Trophoblast cell (in vitro differentiated cells and primary cell): ENCODE measurements around the gene C2CD4C.
"Not testable (repeated sequence)": the region's sequence is repeated elsewhere in the genome, so short reads cannot be mapped to it uniquely, and the experiment has no call there.

Source experiments
- DNase-seq, 2 donors: peaks; one replicate each; pipeline ENCODE4 v3.0.0-alpha.2; 2016
- H2AFZ ChIP-seq: 2 replicates; pipeline ENCODE4 v1.6.1; 2013; ENCODE audit warnings: low read length, moderate library complexity, mild to moderate bottlenecking; ENCODE audit not compliant: insufficient read depth, poor library complexity
- H2AK5ac ChIP-seq: 2 replicates; pipeline ENCODE4 v1.6.1; 2013; ENCODE audit warnings: mild to moderate bottlenecking, low read length
- H2BK120ac ChIP-seq: 2 replicates; pipeline ENCODE4 v1.6.1; 2013; ENCODE audit warnings: low read length, mild to moderate bottlenecking, moderate library complexity; ENCODE audit not compliant: insufficient read depth, poor library complexity
- H2BK12ac ChIP-seq: 2 replicates; pipeline ENCODE4 v1.6.1; 2013; ENCODE audit warnings: mild to moderate bottlenecking, low read length, moderate library complexity
- H2BK5ac ChIP-seq: 2 replicates; pipeline ENCODE4 v1.6.1; 2013; ENCODE audit warnings: low read length, low read depth, moderate library complexity, mild to moderate bottlenecking; ENCODE audit not compliant: poor library complexity
- H3K14ac ChIP-seq: 2 replicates; pipeline ENCODE4 v1.6.1; 2013; ENCODE audit warnings: mild to moderate bottlenecking, low read length
- H3K18ac ChIP-seq: 2 replicates; pipeline ENCODE4 v1.6.1; 2013; ENCODE audit warnings: mild to moderate bottlenecking, low read length
- H3K23ac ChIP-seq: 2 replicates; pipeline ENCODE4 v1.6.1; 2013; ENCODE audit warnings: low read length
- H3K27ac ChIP-seq: 2 replicates; pipeline ENCODE4 v1.5.1; 2013; ENCODE audit warnings: low read depth, mild to moderate bottlenecking, inconsistent platforms, low read length, moderate library complexity
- H3K27me3 ChIP-seq: 2 replicates; pipeline ENCODE4 v1.6.1; 2013; ENCODE audit warnings: inconsistent platforms, mild to moderate bottlenecking, low read length, moderate library complexity; ENCODE audit not compliant: insufficient read depth
- H3K36me3 ChIP-seq, 2 experiments: 1 replicate in 1 of 2; 2 replicates in 1 of 2; pipeline ENCODE4 v1.6.1; 2013; ENCODE audit warnings: low read length in 2 of 2, mild to moderate bottlenecking in 2 of 2, moderate library complexity in 1 of 2; ENCODE audit not compliant: insufficient read depth in 2 of 2, control insufficient read depth in 1 of 2
- H3K4ac ChIP-seq: 2 replicates; pipeline ENCODE4 v1.6.1; 2013; ENCODE audit warnings: low read depth, mild to moderate bottlenecking, low read length, moderate library complexity
- H3K4me1 ChIP-seq, 2 experiments: 1 replicate in 1 of 2; 2 replicates in 1 of 2; pipeline ENCODE4 v1.6.1; 2013; ENCODE audit warnings: low read length in 2 of 2, mild to moderate bottlenecking in 2 of 2, moderate library complexity in 1 of 2; ENCODE audit not compliant: insufficient read depth in 2 of 2, control insufficient read depth in 1 of 2
- H3K4me2 ChIP-seq: 2 replicates; pipeline ENCODE4 v1.6.1; 2013; ENCODE audit warnings: inconsistent platforms, mild to moderate bottlenecking, low read length, moderate library complexity
- H3K4me3 ChIP-seq: 2 replicates; pipeline ENCODE4 v1.5.1; 2013; ENCODE audit warnings: mild to moderate bottlenecking, low read depth, low read length, inconsistent platforms
- H3K79me1 ChIP-seq: one replicate; pipeline ENCODE4 v1.6.1; 2013; ENCODE audit warnings: low read length
- H3K79me2 ChIP-seq: 2 replicates; pipeline ENCODE4 v1.6.1; 2013; ENCODE audit warnings: low read length, mild to moderate bottlenecking; ENCODE audit not compliant: control insufficient read depth, insufficient read depth, poor library complexity
- H3K9ac ChIP-seq: 2 replicates; pipeline ENCODE4 v1.6.1; 2013; ENCODE audit warnings: mild to moderate bottlenecking, low read length
- H3K9me3 ChIP-seq: 2 replicates; pipeline ENCODE4 v1.6.1; 2013; ENCODE audit warnings: low read depth, mild to moderate bottlenecking, control low read depth, inconsistent platforms, low read length; ENCODE audit not compliant: insufficient read depth
- H4K12ac ChIP-seq: 2 replicates; pipeline ENCODE4 v1.6.1; 2013; ENCODE audit warnings: low read depth, mild to moderate bottlenecking, low read length, moderate library complexity
- H4K8ac ChIP-seq: 2 replicates; pipeline ENCODE4 v1.6.1; 2013; ENCODE audit warnings: low read depth, mild to moderate bottlenecking, low read length, moderate library complexity
- H4K91ac ChIP-seq: one replicate; pipeline ENCODE4 v1.6.1; 2013; ENCODE audit warnings: low read depth, mild to moderate bottlenecking, low read length, moderate library complexity
- WGBS: extraction: QIAGEN DNeasy Blood & Tissue Kit; methylation state at CpG from one replicate; pipeline ENCODE4 v1.1.7; 2013; ENCODE audit warnings: missing lambda C conversion rate; ENCODE audit not compliant: insufficient read length, insufficient coverage; ENCODE audit errors: extremely low coverage; 5-methylcytosine and 5-hydroxymethylcytosine counted together

Gene C2CD4C

DNA sequence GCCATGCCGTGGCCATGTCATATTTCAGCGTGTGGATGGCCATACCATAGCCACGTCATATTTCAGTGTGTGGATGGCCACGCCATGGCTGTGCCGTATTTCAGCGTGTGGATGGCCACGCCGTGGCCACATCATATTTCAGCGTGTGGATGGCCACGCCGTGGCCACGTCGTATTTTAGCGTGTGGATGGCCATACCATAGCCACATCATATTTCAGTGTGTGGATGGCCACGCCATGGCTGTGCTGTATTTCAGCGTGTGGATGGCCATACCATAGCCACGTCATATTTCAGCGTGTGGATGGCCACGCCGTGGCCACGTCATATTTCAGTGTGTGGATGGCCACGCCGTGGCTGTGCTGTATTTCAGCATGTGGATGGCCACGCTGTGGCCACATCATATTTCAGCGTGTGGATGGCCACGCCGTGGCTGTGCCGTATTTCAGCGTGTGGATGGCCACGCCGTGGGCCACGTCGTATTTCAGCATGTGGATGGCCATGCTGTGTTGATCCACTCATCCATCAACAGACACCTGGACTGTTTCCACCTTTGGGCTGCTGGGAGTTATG, 42.0 kb upstream of the C2CD4C start:
- H3K27ac ChIP-seq, H4K8ac ChIP-seq, DNase-seq, H3K79me1 ChIP-seq, H3K4ac ChIP-seq, H3K79me2 ChIP-seq, H4K91ac ChIP-seq, H3K14ac ChIP-seq, H2BK12ac ChIP-seq, H2AK5ac ChIP-seq, H4K12ac ChIP-seq, H2BK5ac ChIP-seq, H3K9ac ChIP-seq, H3K27me3 ChIP-seq, H3K4me2 ChIP-seq, H3K18ac ChIP-seq, H3K23ac ChIP-seq, H2BK120ac ChIP-seq, H2AFZ ChIP-seq: not testable (repeated sequence)
- peak overlapping the region; percentile 52 for H3K4me3 ChIP-seq
- peaks cover 0 to 16% of the 10 kb centered on the region in 2 experiments for H3K36me3 ChIP-seq
- peaks cover 6 to 11% of the 10 kb centered on the region in 2 experiments for H3K4me1 ChIP-seq
- no CpG with 5 or more reads among the region's 33 CpGs for WGBS
- H3K9me3 ChIP-seq, result peaks cover 17% of the 10 kb centered on the region

DNA sequence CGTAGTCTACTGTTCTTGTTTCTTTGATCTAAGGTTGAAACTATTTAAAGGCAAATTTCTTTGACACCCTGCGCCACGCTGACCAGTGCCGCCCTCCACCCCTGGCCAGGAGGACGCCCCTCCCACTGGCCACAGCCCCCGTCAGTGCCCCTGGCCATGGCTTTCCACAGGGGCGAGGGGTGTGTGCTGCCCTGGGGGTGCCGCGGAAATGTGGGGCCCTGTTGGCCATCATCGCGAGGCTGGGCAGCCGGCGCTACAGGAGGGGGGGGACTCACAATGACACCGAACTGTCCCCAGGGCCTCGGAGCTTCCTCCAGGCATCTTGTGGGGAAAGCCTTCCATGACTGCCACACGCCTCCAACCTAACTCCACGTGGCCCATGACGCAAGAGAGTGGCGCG, 41.0 kb upstream of the C2CD4C start:
- H3K79me2 ChIP-seq, result no peaks in the 10 kb centered on the region
- H4K8ac ChIP-seq, result no peak overlapping the region
- no peaks in the 10 kb centered on the region for H3K27me3 ChIP-seq
- H3K4me2 ChIP-seq, result no peak overlapping the region
- H3K79me1 ChIP-seq, result peaks cover 2% of the 10 kb centered on the region
- DNase-seq, result no peak
- H3K27ac ChIP-seq, result no peak overlapping the region
- H3K4ac ChIP-seq, result no peak overlapping the region
- H3K14ac ChIP-seq, result no peak overlapping the region
- H3K23ac ChIP-seq, result no peak overlapping the region
- H3K9me3 ChIP-seq, result peaks cover 17% of the 10 kb centered on the region
- H3K9ac ChIP-seq, result no peak overlapping the region
- H4K12ac ChIP-seq, result no peak overlapping the region
- no peak overlapping the region for H2AK5ac ChIP-seq
- H3K18ac ChIP-seq, result no peak overlapping the region
- H2AFZ ChIP-seq, result no peak overlapping the region
- no peak overlapping the region for H2BK12ac ChIP-seq
- WGBS, result no CpG with 5 or more reads among the region's 20 CpGs
- no peak overlapping the region for H3K4me3 ChIP-seq
- no peak overlapping the region for H2BK5ac ChIP-seq
- H2BK120ac ChIP-seq, result no peak overlapping the region
- no peak overlapping the region for H4K91ac ChIP-seq
- H3K36me3 ChIP-seq, result peaks cover 0 to 14% of the 10 kb centered on the region in 2 experiments
- peaks cover 6 to 11% of the 10 kb centered on the region in 2 experiments for H3K4me1 ChIP-seq

DNA sequence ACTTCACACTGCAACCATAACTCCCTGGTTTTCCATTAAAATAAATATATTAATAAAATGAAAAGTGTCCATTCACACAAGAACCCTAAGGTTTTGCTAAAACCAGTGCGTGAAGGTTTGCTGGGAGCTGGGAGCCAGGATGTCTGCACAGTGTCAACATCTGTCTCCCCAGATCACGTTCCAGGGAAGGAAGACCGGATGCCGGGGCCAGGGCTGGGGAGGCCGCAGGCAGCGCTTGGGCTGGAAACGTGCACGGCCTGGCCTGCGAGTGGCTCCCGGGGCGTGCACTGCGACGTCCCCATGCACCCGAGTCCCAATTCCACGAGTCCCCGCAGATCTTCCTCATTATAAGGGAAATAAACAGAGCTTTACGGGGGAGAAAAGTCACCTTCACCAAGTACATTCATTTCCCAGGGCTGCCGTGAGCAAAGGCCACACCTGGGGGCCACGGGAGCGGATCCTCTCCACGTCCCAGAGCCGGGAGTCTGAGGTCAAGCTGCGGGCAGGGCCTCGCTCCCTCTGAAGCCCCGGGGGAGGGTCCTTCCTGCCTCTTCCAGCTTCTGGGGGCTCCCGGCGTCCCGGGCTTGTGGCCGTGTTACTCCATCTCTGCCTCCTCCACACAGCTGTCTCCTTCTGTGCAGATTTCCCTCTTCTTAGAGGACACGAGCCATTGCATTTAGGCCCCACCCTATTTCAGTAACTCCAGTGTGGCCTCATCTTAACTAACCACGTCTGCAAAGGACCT, 39.0 kb upstream of the C2CD4C start:
- H4K91ac ChIP-seq, result no peak overlapping the region
- no peak overlapping the region for H2BK5ac ChIP-seq
- WGBS, result no CpG with 5 or more reads among the region's 31 CpGs

DNA sequence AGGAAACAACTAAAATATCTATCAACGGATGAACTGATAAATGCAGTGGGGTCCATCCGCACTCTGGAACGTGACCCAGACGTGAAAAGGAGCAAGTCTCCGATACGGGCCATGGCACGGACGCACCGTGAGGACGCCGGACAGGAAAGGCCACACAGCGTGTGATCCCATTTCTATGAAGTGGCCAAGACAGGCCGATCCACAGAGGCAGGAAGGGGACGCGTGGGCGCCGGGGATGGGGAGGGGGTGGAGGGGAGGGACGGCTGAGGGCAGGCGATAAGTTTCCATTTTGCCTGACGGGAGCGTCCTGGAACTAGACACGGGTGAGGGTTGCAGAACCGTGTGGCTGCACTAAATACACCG, 38.1 kb upstream of the C2CD4C start:
- no peak for DNase-seq
- H2AFZ ChIP-seq, result no peak overlapping the region
- no CpG with 5 or more reads among the region's 24 CpGs for WGBS

More for the DNA sequence above, 39.0 kb upstream of the C2CD4C start:
- Histone ChIP-seq H3K36me3 (peaks cover 0 to 8% of the 10 kb centered on the region in 2 experiments), H3K9me3 (peaks cover 24% of the 10 kb centered on the region), H4K12ac (no peak overlapping the region), H3K23ac (no peak overlapping the region), H3K9ac (no peak overlapping the region), H3K4me2 (no peak overlapping the region), H3K27ac (peak overlapping the region; percentile 24), H3K14ac (no peak overlapping the region), H3K4me1 (peaks cover 6 to 11% of the 10 kb centered on the region in 2 experiments), H3K27me3 (no peaks in the 10 kb centered on the region), H2BK120ac (no peak overlapping the region), H2BK12ac (no peak overlapping the region), H4K8ac (no peak overlapping the region), H2AFZ (no peak overlapping the region), H3K79me1 (peaks cover 2% of the 10 kb centered on the region), H3K4me3 (no peak overlapping the region), H2AK5ac (no peak overlapping the region), H3K4ac (no peak overlapping the region), H3K18ac (no peak overlapping the region), H3K79me2 (no peaks in the 10 kb centered on the region)
- DNase-seq, result no peak

More for the DNA sequence above, 38.1 kb upstream of the C2CD4C start:
- no peaks in the 10 kb centered on the region for H3K79me2 ChIP-seq
- peaks cover 0 to 6% of the 10 kb centered on the region in 2 experiments for H3K36me3 ChIP-seq
- H3K18ac ChIP-seq, result no peak overlapping the region
- H3K4ac ChIP-seq, result no peak overlapping the region
- no peak overlapping the region for H2BK5ac ChIP-seq
- H3K79me1 ChIP-seq, result peaks cover 2% of the 10 kb centered on the region
- H3K27ac ChIP-seq, result no peak overlapping the region
- no peak overlapping the region for H3K9ac ChIP-seq
- peaks cover 25% of the 10 kb centered on the region for H3K9me3 ChIP-seq
- no peaks in the 10 kb centered on the region for H3K27me3 ChIP-seq
- H4K12ac ChIP-seq, result no peak overlapping the region
- no peak overlapping the region for H4K8ac ChIP-seq
- H3K14ac ChIP-seq, result no peak overlapping the region
- H2AK5ac ChIP-seq, result no peak overlapping the region
- no peak overlapping the region for H2BK12ac ChIP-seq
- no peak overlapping the region for H3K23ac ChIP-seq
- no peak overlapping the region for H2BK120ac ChIP-seq
- no peak overlapping the region for H4K91ac ChIP-seq
- H3K4me3 ChIP-seq, result no peak overlapping the region
- peaks cover 6 to 11% of the 10 kb centered on the region in 2 experiments for H3K4me1 ChIP-seq
- no peak overlapping the region for H3K4me2 ChIP-seq
